Testis (tissue), 2 donors: Measurements from ENCODE around the gene SCRT2.

Experiments used
- POLR2A ChIP-seq: fragments of 450-650 bp; IDR thresholded peaks from one replicate; pipeline ENCODE4 v1.6.1; 2017; ENCODE audit warnings: antibody characterized with exemption, mild to moderate bottlenecking, moderate library complexity
- TF ChIP-seq, protein P1 (sequence below), 3 experiments: fragments of 450-650 bp in 2 of 3; fragments of 200-600 bp in 1 of 3; sonication (generic) in 1 of 3; IDR thresholded peaks; one replicate each; pipeline ENCODE4 v1.5.1; 2016 to 2019; ENCODE audit warnings: antibody characterized with exemption in 3 of 3, mild to moderate bottlenecking in 2 of 3, moderate library complexity in 1 of 3

DNA sequence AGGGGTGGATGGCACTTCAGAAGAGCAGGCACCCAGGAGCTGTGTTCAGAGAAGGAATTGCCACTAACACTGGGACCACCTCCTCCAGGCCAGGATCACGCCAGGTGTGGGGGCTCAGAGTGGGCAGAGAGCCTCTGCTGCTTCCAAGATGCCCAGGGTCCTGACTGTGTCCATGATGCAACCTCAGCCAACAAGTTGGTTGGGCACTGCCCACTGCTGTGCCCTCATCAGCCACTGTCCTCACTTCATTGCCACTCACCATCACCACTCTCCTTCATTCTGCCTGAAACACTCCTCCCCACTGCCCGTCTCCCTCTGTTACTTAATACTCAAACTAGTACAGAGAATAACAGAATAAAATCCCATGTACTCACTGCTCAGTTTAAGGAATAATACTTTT, 49.0 kb downstream of the SCRT2 start:
- TF ChIP-seq, protein P1, sequence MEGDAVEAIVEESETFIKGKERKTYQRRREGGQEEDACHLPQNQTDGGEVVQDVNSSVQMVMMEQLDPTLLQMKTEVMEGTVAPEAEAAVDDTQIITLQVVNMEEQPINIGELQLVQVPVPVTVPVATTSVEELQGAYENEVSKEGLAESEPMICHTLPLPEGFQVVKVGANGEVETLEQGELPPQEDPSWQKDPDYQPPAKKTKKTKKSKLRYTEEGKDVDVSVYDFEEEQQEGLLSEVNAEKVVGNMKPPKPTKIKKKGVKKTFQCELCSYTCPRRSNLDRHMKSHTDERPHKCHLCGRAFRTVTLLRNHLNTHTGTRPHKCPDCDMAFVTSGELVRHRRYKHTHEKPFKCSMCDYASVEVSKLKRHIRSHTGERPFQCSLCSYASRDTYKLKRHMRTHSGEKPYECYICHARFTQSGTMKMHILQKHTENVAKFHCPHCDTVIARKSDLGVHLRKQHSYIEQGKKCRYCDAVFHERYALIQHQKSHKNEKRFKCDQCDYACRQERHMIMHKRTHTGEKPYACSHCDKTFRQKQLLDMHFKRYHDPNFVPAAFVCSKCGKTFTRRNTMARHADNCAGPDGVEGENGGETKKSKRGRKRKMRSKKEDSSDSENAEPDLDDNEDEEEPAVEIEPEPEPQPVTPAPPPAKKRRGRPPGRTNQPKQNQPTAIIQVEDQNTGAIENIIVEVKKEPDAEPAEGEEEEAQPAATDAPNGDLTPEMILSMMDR (IDR thresholded peaks at IDR 0.05), result no peak
- no peak for TF ChIP-seq POLR2A
